IMR-90 (cell line): Measurements from ENCODE around the gene TPR. TPM values are rescaled to one million over a fixed set of nuclear protein-coding genes. Genes with fewer than 3 reads are reported as not detected.
A peak's percentile ranks its signal among the peaks of the same experiment; 100 is the strongest.

Experiments used
- ATAC-seq: fragments of 200-7000 bp; cut with Tn5 transposase; 2 replicates; pipeline ENCODE4 v1.9.1; 2020; ENCODE audit warnings: low read depth, mild to moderate bottlenecking, moderate library complexity
- BruUV-seq: library from RNA; stranded (reverse); fragments of 400-500 nt; replicated peaks from 2 replicates; lab custom pipeline; 2021; lab: Mats Ljungman, UMichigan
- CTCF ChIA-PET: fragments of 300-600 bp; formaldehyde crosslinking; extraction: SDS; loops from one replicate; lab custom pipeline; 2021; ENCODE audit warnings: antibody characterized with exemption; lab: Yijun Ruan, JAX
- POLR2A ChIA-PET: fragments of 300-600 bp; sonication (Branson Sonifier 250); formaldehyde crosslinking; loops from one replicate; lab custom pipeline; 2022; ENCODE audit warnings: antibody characterized with exemption; ENCODE audit not compliant: unreplicated experiment; lab: Charles Lee
- DNase-seq: peaks from one replicate; pipeline ENCODE4 v3.0.0; 2013
- H2AFZ ChIP-seq: replicated peaks from 2 replicates; pipeline ENCODE3; 2013; ENCODE audit warnings: low read length, mild to moderate bottlenecking; ENCODE audit not compliant: poor library complexity
- H2AK5ac ChIP-seq: 2 replicates; pipeline ENCODE4 v1.6.1; 2013; ENCODE audit warnings: low read depth, low read length, inconsistent platforms
- H2AK9ac ChIP-seq: replicated peaks from 2 replicates; pipeline ENCODE3; 2013; ENCODE audit warnings: mild to moderate bottlenecking, low read depth, low read length, moderate library complexity; ENCODE audit not compliant: poor library complexity
- H2BK120ac ChIP-seq: 2 replicates; pipeline ENCODE4 v1.6.1; 2013; ENCODE audit warnings: low read depth, low read length, inconsistent platforms
- H2BK15ac ChIP-seq: 3 replicates; pipeline ENCODE4 v1.6.1; 2013; ENCODE audit warnings: low read depth, low read length, inconsistent platforms
- H2BK20ac ChIP-seq: 2 replicates; pipeline ENCODE4 v1.6.1; 2013; ENCODE audit warnings: low read depth, mild to moderate bottlenecking, inconsistent platforms, low read length, moderate library complexity
- H2BK5ac ChIP-seq: 2 replicates; pipeline ENCODE4 v1.6.1; 2013; ENCODE audit warnings: mild to moderate bottlenecking, low read depth, low read length, inconsistent platforms; ENCODE audit not compliant: poor library complexity, severe bottlenecking
- H3K14ac ChIP-seq: replicated peaks from 2 replicates; pipeline ENCODE4 v1.6.1; 2013; ENCODE audit warnings: low read depth, low read length, inconsistent platforms
- H3K18ac ChIP-seq: 2 replicates; pipeline ENCODE4 v1.6.1; 2013; ENCODE audit warnings: low read depth, low read length, control low read depth
- H3K23ac ChIP-seq: 2 replicates; pipeline ENCODE4 v1.6.1; 2013; ENCODE audit warnings: low read depth, low read length, inconsistent platforms
- H3K27ac ChIP-seq: 2 replicates; pipeline ENCODE4 v1.5.1; 2013; ENCODE audit warnings: mild to moderate bottlenecking, control low read depth, low read length; ENCODE audit not compliant: insufficient read depth
- H3K27me3 ChIP-seq: 2 replicates; pipeline ENCODE4 v1.6.1; 2013; ENCODE audit warnings: low read length; ENCODE audit not compliant: control insufficient read depth, insufficient read depth
- H3K36me3 ChIP-seq: 2 replicates; pipeline ENCODE4 v1.6.1; 2013; ENCODE audit warnings: low read length, mixed read lengths; ENCODE audit not compliant: control insufficient read depth, insufficient read depth
- H3K4ac ChIP-seq: 2 replicates; pipeline ENCODE4 v1.6.1; 2013; ENCODE audit warnings: low read depth, low read length, inconsistent platforms
- H3K4me1 ChIP-seq: 2 replicates; pipeline ENCODE4 v1.6.1; 2013; ENCODE audit warnings: low read length, mixed read lengths; ENCODE audit not compliant: control insufficient read depth, insufficient read depth
- H3K4me2 ChIP-seq: 2 replicates; pipeline ENCODE4 v1.6.1; 2013; ENCODE audit warnings: low read depth, mild to moderate bottlenecking, control low read depth, low read length, moderate library complexity
- H3K4me3 ChIP-seq: 2 replicates; pipeline ENCODE4 v1.5.1; 2013; ENCODE audit warnings: low read depth, mild to moderate bottlenecking, control low read depth, low read length, moderate library complexity; ENCODE audit not compliant: insufficient read depth
- H3K56ac ChIP-seq: 2 replicates; pipeline ENCODE4 v1.6.1; 2013; ENCODE audit warnings: low read length, inconsistent platforms; ENCODE audit not compliant: insufficient read depth; ENCODE audit errors: extremely low read depth
- H3K79me1 ChIP-seq, 2 experiments: 2 replicates each; pipeline ENCODE4 v1.6.1; 2013; ENCODE audit warnings: low read length in 2 of 2, inconsistent platforms in 1 of 2, low read depth in 1 of 2
- H3K9ac ChIP-seq: 2 replicates; pipeline ENCODE4 v1.6.1; 2013; ENCODE audit warnings: low read depth, low read length, control low read depth
- H3K9me1 ChIP-seq: 2 replicates; pipeline ENCODE4 v1.6.1; 2013; ENCODE audit warnings: low read length, inconsistent platforms; ENCODE audit not compliant: insufficient read depth
- H3K9me3 ChIP-seq: 2 replicates; pipeline ENCODE4 v1.6.1; 2013; ENCODE audit warnings: low read length; ENCODE audit not compliant: control insufficient read depth, insufficient read depth
- H4K20me1 ChIP-seq: 2 replicates; pipeline ENCODE4 v1.6.1; 2013; ENCODE audit warnings: low read length, inconsistent platforms; ENCODE audit not compliant: insufficient read depth
- H4K5ac ChIP-seq: 2 replicates; pipeline ENCODE4 v1.6.1; 2013; ENCODE audit warnings: mild to moderate bottlenecking, low read depth, low read length, control low read depth
- H4K8ac ChIP-seq, 2 experiments: 2 replicates each; pipeline ENCODE4 v1.6.1; 2013; ENCODE audit warnings: low read depth in 2 of 2, low read length in 2 of 2, control low read depth in 1 of 2, inconsistent platforms in 1 of 2
- H4K91ac ChIP-seq: 2 replicates; pipeline ENCODE4 v1.6.1; 2013; ENCODE audit warnings: low read depth, low read length, inconsistent platforms; ENCODE audit not compliant: insufficient read depth
- CHD1 ChIP-seq: IDR thresholded peaks from 2 replicates; pipeline ENCODE4 v1.6.1; 2012; ENCODE audit warnings: low read depth, low read length, improper control_type of control experiment
- CTCF ChIP-seq: conservative IDR thresholded peaks from 2 replicates; pipeline ENCODE4 v1.5.1; 2012; ENCODE audit warnings: mild to moderate bottlenecking, low read depth, low read length, improper control_type of control experiment
- ELK1 ChIP-seq: fragments of 150-350 bp; IDR thresholded peaks from 2 replicates; pipeline ENCODE4 v1.6.1; 2016; ENCODE audit warnings: low read depth, mild to moderate bottlenecking, low read length, moderate library complexity, borderline replicate concordance
- NFE2L2 ChIP-seq: fragments of 150-350 bp; IDR thresholded peaks from 2 replicates; pipeline ENCODE4 v1.6.1; 2016; ENCODE audit warnings: low read depth, mild to moderate bottlenecking, low read length
- RAD21 ChIP-seq: IDR thresholded peaks from 2 replicates; pipeline ENCODE4 v1.6.1; 2012; ENCODE audit warnings: low read length, improper control_type of control experiment
- RCOR1 ChIP-seq: IDR thresholded peaks from 2 replicates; pipeline ENCODE4 v1.6.1; 2012; ENCODE audit warnings: mild to moderate bottlenecking, low read length, improper control_type of control experiment; ENCODE audit not compliant: insufficient replicate concordance
- WGBS, 2 experiments: methylation state at CpG; one replicate each; pipeline versions ENCODE4 v1.1.5 to v1.1.7; 2013; ENCODE audit warnings: missing lambda C conversion rate in 2 of 2; ENCODE audit not compliant: insufficient read length in 1 of 2; ENCODE audit errors: extremely low coverage in 2 of 2; 5-methylcytosine and 5-hydroxymethylcytosine counted together
- dilution Hi-C: fragments of 300-500 bp; cut with HindIII; formaldehyde crosslinking; loops from one replicate; pipeline ENCODE4 v1.14.3; 2018; ENCODE audit warnings: low sequenced_read_pairs; ENCODE audit not compliant: unreplicated experiment
- in situ Hi-C: fragments of 300-500 bp; cut with MboI; formaldehyde crosslinking; loops from 3 replicates; pipeline ENCODE4 v1.14.3; 2019; ENCODE audit warnings: low sequenced_read_pairs, inconsistent platforms, mixed read lengths
- intact Hi-C: fragments of 100-400 bp; cut with micrococcal nuclease; formaldehyde crosslinking; loops from 2 replicates; pipeline ENCODE4 v1.10.0; 2022
- polyA plus RNA-seq, 3 experiments: library from polyadenylated mRNA; depleted of rRNA; stranded (reverse); fragments of >200 nt; gene quantifications; 2 replicates each; pipeline ENCODE4 v1.2.3, GENCODE V29; 2012; ENCODE audit warnings: low replicate concordance in 1 of 3
- total RNA-seq: library from RNA; depleted of rRNA; stranded (reverse); fragments of >200 nt; gene quantifications from 2 replicates; pipeline ENCODE4 v1.2.3, GENCODE V29; 2012

The TPR gene
- total and polyA plus RNA-seq, 2 of the 4 experiments (the other 2 are of a cell fraction), result 38.2 to 60.4 TPM

GRCh38 chr1:186282466-186282865 is 92.6 kb downstream of the TPR start:
- Histone ChIP-seq H3K23ac (no peak overlapping the region), H3K4me2 (no peak overlapping the region), H3K14ac (no peak overlapping the region), H2BK20ac (no peak overlapping the region), H2BK15ac (no peak overlapping the region), H4K20me1 (no peaks in the 10 kb centered on the region), H2BK5ac (no peak overlapping the region), H3K9ac (no peak overlapping the region), H4K5ac (no peak overlapping the region), H2BK120ac (no peak overlapping the region), H2AFZ (peak overlapping the region; percentile 16), H2AK5ac (no peak overlapping the region), H4K91ac (no peak overlapping the region), H4K8ac (no peak overlapping the region), H3K4me3 (no peak overlapping the region), H3K27me3 (peaks cover 2% of the 10 kb centered on the region), H3K4me1 (no peaks in the 10 kb centered on the region; the same call in 1 of the 2 replicates), H3K9me3 (no peaks in the 10 kb centered on the region), H3K56ac (no peak overlapping the region), H3K36me3 (no peaks in the 10 kb centered on the region), H3K27ac (no peak overlapping the region), H3K79me1 (no peaks in the 10 kb centered on the region), H3K4ac (no peak overlapping the region), H3K9me1 (no peaks in the 10 kb centered on the region), H2AK9ac (no peak overlapping the region), H3K18ac (no peak overlapping the region)
- in situ Hi-C loops, result no loop called here
- ATAC-seq (no peak), DNase-seq (no peak)
- WGBS, 2 experiments, result 100% methylated on average over 2 of the region's 8 CpGs; no CpG with 5 or more reads in 1 of the 2 experiments
- CTCF ChIA-PET, result no interaction called here
- dilution Hi-C loops, result no loop called here
- no peak for TF ChIP-seq ELK1
- TF ChIP-seq CHD1, result no peak
- no peak for TF ChIP-seq NFE2L2
- TF ChIP-seq CTCF, result no peak
- no peak for TF ChIP-seq RCOR1
- no peak for TF ChIP-seq RAD21
- no TSS peak for BruUV-seq
- POLR2A ChIA-PET, result no interaction called here
- intact Hi-C loops, result no loop called here
